ENCODE measurements around the gene CLDN7. TPM values are rescaled to one million over a fixed set of nuclear protein-coding genes. Genes with fewer than 3 reads are reported as not detected.
A peak's percentile ranks its signal among the peaks of the same experiment; 100 is the strongest.

The CLDN7 gene
- total RNA-seq, 1 donor from 2014 or later: 200 TPM

DNA sequence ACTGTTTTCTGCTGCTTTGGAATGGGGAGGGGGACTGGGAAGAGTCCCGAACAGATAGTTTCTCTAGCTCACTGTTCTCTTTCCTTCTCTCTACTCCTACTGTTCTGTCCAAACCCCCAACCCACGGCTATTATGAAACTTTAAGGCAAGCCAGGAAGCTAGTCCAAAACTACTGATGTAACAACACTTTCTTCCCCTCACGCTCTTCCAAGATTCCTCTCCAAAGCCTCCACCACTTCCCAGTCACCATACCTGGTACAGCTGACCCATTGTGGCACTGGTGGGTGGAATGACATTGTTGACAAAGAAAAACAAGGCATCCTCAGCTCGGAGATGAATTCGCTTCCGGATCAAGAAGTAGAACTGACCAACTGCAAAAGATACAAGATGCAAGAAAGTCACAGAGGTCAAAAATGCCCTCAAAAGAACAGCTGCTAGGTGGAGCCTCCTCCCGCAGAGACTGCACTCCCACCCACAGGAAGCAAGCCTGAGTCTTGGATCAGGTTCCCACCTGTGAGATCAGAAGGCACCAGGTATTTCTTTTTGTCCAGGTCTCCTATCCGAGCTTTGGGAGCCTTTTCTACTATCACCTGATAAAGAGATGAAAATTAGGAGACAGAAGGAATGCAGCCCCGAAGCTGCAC is 21.1 kb downstream of the CLDN7 start:
- H3K4me3 ChIP-seq (ENCODE audit: low read depth, low read length): peak overlapping the region; percentile 82
- TF ChIP-seq, protein P1, sequence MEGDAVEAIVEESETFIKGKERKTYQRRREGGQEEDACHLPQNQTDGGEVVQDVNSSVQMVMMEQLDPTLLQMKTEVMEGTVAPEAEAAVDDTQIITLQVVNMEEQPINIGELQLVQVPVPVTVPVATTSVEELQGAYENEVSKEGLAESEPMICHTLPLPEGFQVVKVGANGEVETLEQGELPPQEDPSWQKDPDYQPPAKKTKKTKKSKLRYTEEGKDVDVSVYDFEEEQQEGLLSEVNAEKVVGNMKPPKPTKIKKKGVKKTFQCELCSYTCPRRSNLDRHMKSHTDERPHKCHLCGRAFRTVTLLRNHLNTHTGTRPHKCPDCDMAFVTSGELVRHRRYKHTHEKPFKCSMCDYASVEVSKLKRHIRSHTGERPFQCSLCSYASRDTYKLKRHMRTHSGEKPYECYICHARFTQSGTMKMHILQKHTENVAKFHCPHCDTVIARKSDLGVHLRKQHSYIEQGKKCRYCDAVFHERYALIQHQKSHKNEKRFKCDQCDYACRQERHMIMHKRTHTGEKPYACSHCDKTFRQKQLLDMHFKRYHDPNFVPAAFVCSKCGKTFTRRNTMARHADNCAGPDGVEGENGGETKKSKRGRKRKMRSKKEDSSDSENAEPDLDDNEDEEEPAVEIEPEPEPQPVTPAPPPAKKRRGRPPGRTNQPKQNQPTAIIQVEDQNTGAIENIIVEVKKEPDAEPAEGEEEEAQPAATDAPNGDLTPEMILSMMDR (conservative IDR thresholded peaks at IDR 0.05; ENCODE audit: low read depth, low read length): no peak
- no peak for DNase-seq (ENCODE audit: low read depth)

DNA sequence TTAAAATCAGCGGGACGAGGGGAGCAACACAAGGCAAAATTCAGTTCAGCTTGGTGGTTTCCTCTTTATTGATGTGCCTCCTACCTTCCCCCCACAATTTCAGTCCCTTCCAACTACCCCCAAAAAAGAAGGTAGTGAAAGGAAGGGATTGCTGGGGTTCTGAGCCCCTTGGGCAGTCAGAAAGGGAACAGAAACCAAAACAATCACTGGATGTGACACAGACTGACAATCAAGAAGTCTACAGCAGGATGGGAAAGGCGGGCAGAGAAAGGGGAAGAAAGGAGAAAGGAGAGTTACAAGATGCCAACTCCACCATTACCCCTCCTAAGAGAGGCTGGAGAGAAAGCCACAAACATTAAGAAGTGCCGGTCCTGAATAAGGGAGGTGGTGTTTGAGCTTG is 21.9 kb downstream of the CLDN7 start:
- H3K4me3 ChIP-seq (ENCODE audit: low read depth, low read length): peak overlapping the region; percentile 82
- TF ChIP-seq, protein P1 (conservative IDR thresholded peaks at IDR 0.05; ENCODE audit: low read depth, low read length): no peak
- no peak for DNase-seq (ENCODE audit: low read depth)

DNA sequence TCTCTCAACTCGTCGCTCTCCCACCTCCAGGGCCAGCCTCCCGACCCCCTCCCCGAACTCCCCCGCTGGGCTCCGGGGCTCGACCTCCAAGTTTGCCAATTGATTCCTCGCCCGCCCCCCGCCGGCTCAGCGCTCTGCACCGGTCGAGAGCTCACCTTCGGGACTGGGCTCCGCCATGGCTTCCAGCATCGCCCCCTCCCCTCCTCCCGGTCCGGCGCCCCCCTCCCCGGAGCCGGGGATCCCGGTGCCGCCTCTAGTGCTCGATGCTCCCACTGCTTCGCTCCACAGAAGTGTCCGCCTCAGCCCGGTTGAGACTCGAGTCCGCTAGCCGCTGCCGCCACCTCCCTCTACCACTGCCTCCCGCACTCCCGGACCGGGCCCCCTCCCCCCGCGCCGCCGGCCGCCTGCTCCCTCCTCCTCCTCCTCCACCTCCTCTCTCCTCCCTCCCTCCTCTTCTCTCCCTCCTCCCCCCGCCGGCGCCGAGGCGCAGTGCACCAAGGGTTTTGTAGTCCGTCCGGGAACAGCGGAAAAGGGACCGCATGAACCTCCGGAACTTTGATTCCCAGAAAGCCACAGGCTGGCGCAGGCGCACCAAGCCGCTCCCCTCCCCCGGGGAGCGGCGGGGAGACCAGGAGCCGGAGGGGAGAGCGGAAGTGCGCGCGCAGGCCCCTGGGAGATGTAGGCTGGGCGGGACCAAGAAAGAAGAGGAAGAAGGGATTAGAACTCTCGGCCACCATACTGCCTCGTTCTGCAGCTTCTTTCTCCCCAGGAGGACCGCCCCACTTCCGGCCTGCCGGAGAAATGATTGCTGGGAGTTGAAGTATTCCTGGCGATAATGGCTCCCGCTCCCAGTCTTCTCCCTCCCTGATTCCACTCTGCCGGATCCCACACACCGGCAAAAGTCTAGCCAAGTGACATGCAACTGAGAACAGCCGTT is 22.9 kb downstream of the CLDN7 start, which contains the start of gene PHF23:
TSS of gene PHF23 (minus strand) at position 367 of the 937 bp plus-strand sequence. CDS start at position 189, 178 bp downstream.
- DNase-seq (ENCODE audit: low read depth): peak; percentile 94
- TF ChIP-seq, protein P1 (conservative IDR thresholded peaks at IDR 0.05; ENCODE audit: low read depth, low read length): no peak
- H3K4me3 ChIP-seq (ENCODE audit: low read depth, low read length): peak within 1 kb of the TSS; percentile 90

DNA sequence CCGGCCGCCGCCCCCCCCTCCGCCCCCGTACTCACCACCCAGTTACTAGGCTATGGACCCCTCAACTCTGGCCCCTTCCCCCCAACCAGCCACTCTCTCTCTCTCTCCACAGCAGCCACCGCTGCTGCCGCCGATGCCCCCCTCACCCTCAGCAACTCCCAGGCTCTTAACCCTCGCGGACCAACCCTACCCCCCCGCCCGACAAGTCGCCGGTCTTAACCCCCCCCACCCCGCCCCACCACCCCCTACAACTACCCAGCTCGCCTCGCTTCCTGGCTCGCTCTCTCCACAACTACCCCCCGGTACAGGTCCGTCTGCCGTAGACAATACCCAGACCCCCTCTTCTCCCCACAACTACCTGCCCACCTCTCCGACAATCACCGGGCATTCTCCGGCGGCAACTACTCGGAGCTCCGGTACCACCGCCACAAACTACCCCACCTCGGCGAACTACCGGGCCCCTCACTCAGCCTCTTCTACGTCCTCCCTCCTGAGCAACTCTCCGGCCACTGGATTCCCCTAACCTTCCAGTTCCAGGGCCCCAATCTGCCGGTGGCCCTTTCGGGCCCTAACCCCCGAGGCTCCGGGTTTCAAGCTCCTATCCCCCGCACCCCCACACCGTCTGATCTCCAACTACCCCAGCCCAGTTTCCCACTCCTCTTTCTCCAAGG is 23.7 kb downstream of the CLDN7 start:
- TF ChIP-seq, protein P1 (conservative IDR thresholded peaks at IDR 0.05; ENCODE audit: low read depth, low read length): no peak
- H3K4me3 ChIP-seq (ENCODE audit: low read depth, low read length): peak overlapping the region; percentile 90
- no peak for DNase-seq (ENCODE audit: low read depth)

DNA sequence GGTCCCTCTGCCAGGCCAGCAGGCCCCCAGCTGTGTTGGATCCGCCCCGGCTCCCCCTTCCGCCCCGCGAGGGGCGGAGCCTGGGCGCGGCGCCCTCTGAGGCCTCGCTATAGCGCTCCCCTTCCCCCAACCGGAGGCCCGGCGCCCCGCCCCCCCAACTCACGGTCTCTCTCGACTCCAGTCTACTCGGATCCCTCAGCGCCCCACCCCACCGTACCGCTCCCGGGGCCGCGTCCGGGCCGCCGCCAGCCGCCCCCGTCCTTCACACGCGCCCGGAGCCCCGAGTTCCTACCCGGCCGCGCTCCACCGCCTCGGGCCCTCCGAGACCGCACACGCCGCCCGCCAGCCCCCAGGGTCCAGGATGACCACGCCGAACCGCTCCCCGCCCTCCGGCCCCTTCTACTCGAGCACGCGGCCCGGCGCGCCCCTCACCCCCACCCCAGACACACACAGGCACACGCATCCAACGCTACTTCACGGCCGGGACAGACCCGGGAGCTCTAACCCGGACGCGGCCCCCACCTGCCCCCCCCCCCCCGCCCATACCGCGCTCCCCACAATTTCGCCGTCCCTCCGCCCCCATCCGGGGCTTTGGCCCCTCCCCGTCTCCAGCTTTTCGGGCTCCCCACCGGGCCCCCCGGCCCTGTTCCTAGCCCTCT is 24.4 kb downstream of the CLDN7 start:
- H3K4me3 ChIP-seq (ENCODE audit: low read depth, low read length): peak overlapping the region; percentile 90
- no peak for DNase-seq (ENCODE audit: low read depth)
- TF ChIP-seq, protein P1 (conservative IDR thresholded peaks at IDR 0.05; ENCODE audit: low read depth, low read length): no peak

DNA sequence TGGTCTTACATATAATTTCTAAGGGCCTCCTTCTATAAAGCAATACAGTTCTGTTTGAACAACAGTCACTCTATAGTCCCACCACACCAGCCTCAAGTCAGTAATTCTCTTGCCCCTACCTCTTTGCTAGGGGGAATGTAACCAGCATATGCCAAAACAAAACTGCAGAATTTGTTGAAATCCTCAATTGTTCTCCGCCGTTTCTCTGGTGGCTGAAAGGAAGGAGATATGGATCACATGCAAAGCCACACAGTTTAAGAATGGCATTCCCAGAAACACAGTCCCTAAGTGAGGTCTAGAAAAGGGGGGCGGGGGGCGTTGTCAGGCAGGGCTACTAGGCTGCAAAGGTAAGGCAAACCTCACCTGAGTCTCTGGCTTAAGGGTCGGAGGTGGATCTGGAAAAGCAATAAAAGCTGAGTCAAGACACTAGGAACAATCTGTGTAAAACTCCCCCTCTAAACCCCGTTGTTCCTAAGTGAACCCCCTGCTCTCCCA is 25.0 kb downstream of the CLDN7 start:
- TF ChIP-seq, protein P1 (conservative IDR thresholded peaks at IDR 0.05; ENCODE audit: low read depth, low read length): no peak
- DNase-seq (ENCODE audit: low read depth): no peak
- peak overlapping the region; percentile 90 for H3K4me3 ChIP-seq (ENCODE audit: low read depth, low read length)

All from epithelial cell of proximal tubule (primary cell).